Measurements from ENCODE around the gene ZFP69. TPM values are rescaled to one million over a fixed set of nuclear protein-coding genes. Genes with fewer than 3 reads are reported as not detected.

Gene ZFP69
- total RNA-seq, 1 donor from 2014 or later, result 1.8 TPM

GRCh38 chr1:40519517-40519916 is 42.4 kb downstream of the ZFP69 start:
- no peak overlapping the region for H3K4me3 Mint-ChIP-seq (ENCODE audit: unreplicated experiment)
- no peaks in the 10 kb centered on the region for H3K4me1 ChIP-seq (ENCODE audit: insufficient read depth, low read length)
- H3K4me3 ChIP-seq (ENCODE audit: insufficient read depth, low read depth, low read length), result no peak overlapping the region

GRCh38 chr1:40530735-40531380 is 53.8 kb downstream of the ZFP69 start:
- H3K27ac ChIP-seq (ENCODE audit: low read depth, low read length), result peak overlapping the region; percentile 78

More at GRCh38 chr1:40519517-40519916, 42.4 kb downstream of the ZFP69 start:
- H3K27ac Mint-ChIP-seq (ENCODE audit: unreplicated experiment), result no peak overlapping the region
- Histone ChIP-seq H3K27ac (ENCODE audit: low read depth, low read length) (no peak overlapping the region), H4K20me1 (ENCODE audit: insufficient read depth, low read length) (no peaks in the 10 kb centered on the region), H3K9ac (ENCODE audit: low read length) (no peak overlapping the region), H3K36me3 (ENCODE audit: insufficient read depth, low read length) (peaks cover 12% of the 10 kb centered on the region), H3K79me2 (ENCODE audit: insufficient read depth, low read length) (no peaks in the 10 kb centered on the region), H3K4me2 (ENCODE audit: low read length) (no peak overlapping the region), H3K9me3 (ENCODE audit: insufficient read depth, low read depth, low read length) (peaks cover 7% of the 10 kb centered on the region), H2AFZ (ENCODE audit: low read depth, low read length) (no peak overlapping the region), H3K27me3 (ENCODE audit: insufficient read depth, low read length) (no peaks in the 10 kb centered on the region)
- peaks cover 32% of the 10 kb centered on the region for H3K9me3 Mint-ChIP-seq (ENCODE audit: unreplicated experiment)
- FAIRE-seq, result no peak
- no peak for DNase-seq (ENCODE audit: low read depth)
- peaks cover 24% of the 10 kb centered on the region for H3K36me3 Mint-ChIP-seq (ENCODE audit: low read depth, unreplicated experiment)
- TF ChIP-seq EZH2 (IDR thresholded peaks at IDR 0.05; ENCODE audit: insufficient read depth, low read length) (no peak), CTCF (IDR thresholded peaks at IDR 0.05; ENCODE audit: insufficient read depth, low read depth, low read length) (no peak)
- no peaks in the 10 kb centered on the region for H3K27me3 Mint-ChIP-seq (ENCODE audit: low read depth, unreplicated experiment)
- H3K4me1 Mint-ChIP-seq (ENCODE audit: low read depth, unreplicated experiment), result no peaks in the 10 kb centered on the region

More at GRCh38 chr1:40530735-40531380, 53.8 kb downstream of the ZFP69 start:
- H2AFZ ChIP-seq (ENCODE audit: low read depth, low read length), result peak overlapping the region; percentile 98
- Mint-ChIP-seq H3K27ac (ENCODE audit: unreplicated experiment) (peak overlapping the region; percentile 87), H3K9me3 (ENCODE audit: unreplicated experiment) (peaks cover 4% of the 10 kb centered on the region), H3K4me3 (ENCODE audit: unreplicated experiment) (peak overlapping the region; percentile 99), H3K4me1 (ENCODE audit: low read depth, unreplicated experiment) (peaks cover 3% of the 10 kb centered on the region), H3K36me3 (ENCODE audit: low read depth, unreplicated experiment) (no peaks in the 10 kb centered on the region), H3K27me3 (ENCODE audit: low read depth, unreplicated experiment) (peaks cover 9% of the 10 kb centered on the region)
- H3K4me2 ChIP-seq (ENCODE audit: low read length), result peak overlapping the region; percentile 99
- no peaks in the 10 kb centered on the region for H3K27me3 ChIP-seq (ENCODE audit: insufficient read depth, low read length)
- no peak for DNase-seq (ENCODE audit: low read depth)
- H3K4me1 ChIP-seq (ENCODE audit: insufficient read depth, low read length), result peaks cover 8% of the 10 kb centered on the region
- TF ChIP-seq CTCF (IDR thresholded peaks at IDR 0.05; ENCODE audit: insufficient read depth, low read depth, low read length) (no peak), EZH2 (IDR thresholded peaks at IDR 0.05; ENCODE audit: insufficient read depth, low read length) (no peak)
- H4K20me1 ChIP-seq (ENCODE audit: insufficient read depth, low read length), result no peaks in the 10 kb centered on the region
- H3K79me2 ChIP-seq (ENCODE audit: insufficient read depth, low read length), result peaks cover 4% of the 10 kb centered on the region
- H3K9me3 ChIP-seq (ENCODE audit: insufficient read depth, low read depth, low read length), result no peaks in the 10 kb centered on the region
- H3K4me3 ChIP-seq (ENCODE audit: insufficient read depth, low read depth, low read length), result peak overlapping the region; percentile 93
- peak overlapping the region; percentile 84 for H3K9ac ChIP-seq (ENCODE audit: low read length)
- FAIRE-seq, result peak; percentile 23
- no peaks in the 10 kb centered on the region for H3K36me3 ChIP-seq (ENCODE audit: insufficient read depth, low read length)

Data from astrocyte (in vitro differentiated cells and primary cell).